Measurements from ENCODE around the gene TNFRSF1B. TPM values are rescaled to one million over a fixed set of nuclear protein-coding genes. Genes with fewer than 3 reads are reported as not detected.
A peak's percentile ranks its signal among the peaks of the same experiment; 100 is the strongest.

TNFRSF1B gene
- total RNA-seq, 1 donor from 2014 or later, result 9.9 TPM

DNA sequence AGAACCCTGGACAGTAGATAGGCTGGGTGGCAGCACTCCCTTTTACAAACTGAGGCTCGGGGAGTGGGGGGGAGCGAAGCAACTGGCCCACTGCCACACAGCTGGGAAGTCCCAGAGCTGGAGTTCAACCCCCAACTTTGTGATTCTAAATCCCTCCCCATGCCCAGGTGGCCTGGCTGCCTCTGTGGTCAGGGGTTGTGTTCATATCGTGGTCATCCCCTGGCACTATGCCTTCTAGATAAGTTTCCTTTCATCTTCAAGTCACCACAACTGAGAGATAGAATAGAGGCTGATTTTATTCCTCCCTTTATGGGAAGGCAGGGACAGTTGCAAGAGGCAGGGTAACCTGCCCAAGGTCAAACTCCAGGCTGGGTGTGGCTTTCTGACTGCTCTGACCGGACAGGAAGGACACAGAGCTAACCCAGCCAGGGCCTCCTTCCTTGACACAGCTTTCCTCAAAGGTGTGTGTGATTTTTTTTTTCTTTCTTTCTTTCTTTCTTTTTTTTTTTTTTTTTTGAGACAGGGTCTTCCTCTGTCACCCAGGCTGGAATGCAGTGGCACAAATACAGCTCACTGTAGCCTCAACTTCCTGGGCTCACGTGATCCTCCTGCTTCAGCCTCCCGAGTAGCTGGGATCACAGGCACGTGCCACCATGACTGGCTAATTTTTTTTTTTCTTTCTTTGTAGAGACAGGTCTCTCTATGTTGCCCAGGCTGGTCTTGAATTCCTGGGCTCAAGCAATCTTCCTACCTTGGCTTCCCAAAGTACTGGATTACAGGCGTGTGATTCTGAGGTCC is 18.4 kb upstream of the TNFRSF1B start:
- peaks cover 36 to 56% (median 41%) of the 10 kb centered on the region in 3 donors for H3K4me1 ChIP-seq (ENCODE audit: control insufficient read depth in 3 of 3, insufficient read depth in 3 of 3, low read length in 3 of 3)
- H3K9ac ChIP-seq (ENCODE audit: low read depth in 1 of 3, low read length in 3 of 3), result no peak overlapping the region
- H3K9me3 ChIP-seq (ENCODE audit: control insufficient read depth in 3 of 3, low read length in 3 of 3), result no peaks in the 10 kb centered on the region
- H3K27ac ChIP-seq (ENCODE audit: low read depth, low read length), result peak overlapping the region; percentile 86
- H3K27me3 ChIP-seq (ENCODE audit: control insufficient read depth in 3 of 3, insufficient read depth in 3 of 3, low read length in 3 of 3), result no peaks in the 10 kb centered on the region
- no peak overlapping the region for H3K4me3 ChIP-seq (ENCODE audit: low read length in 3 of 3)
- no peaks in the 10 kb centered on the region for H3K36me3 ChIP-seq (ENCODE audit: control insufficient read depth in 3 of 3, insufficient read depth in 3 of 3, low read length in 3 of 3)

DNA sequence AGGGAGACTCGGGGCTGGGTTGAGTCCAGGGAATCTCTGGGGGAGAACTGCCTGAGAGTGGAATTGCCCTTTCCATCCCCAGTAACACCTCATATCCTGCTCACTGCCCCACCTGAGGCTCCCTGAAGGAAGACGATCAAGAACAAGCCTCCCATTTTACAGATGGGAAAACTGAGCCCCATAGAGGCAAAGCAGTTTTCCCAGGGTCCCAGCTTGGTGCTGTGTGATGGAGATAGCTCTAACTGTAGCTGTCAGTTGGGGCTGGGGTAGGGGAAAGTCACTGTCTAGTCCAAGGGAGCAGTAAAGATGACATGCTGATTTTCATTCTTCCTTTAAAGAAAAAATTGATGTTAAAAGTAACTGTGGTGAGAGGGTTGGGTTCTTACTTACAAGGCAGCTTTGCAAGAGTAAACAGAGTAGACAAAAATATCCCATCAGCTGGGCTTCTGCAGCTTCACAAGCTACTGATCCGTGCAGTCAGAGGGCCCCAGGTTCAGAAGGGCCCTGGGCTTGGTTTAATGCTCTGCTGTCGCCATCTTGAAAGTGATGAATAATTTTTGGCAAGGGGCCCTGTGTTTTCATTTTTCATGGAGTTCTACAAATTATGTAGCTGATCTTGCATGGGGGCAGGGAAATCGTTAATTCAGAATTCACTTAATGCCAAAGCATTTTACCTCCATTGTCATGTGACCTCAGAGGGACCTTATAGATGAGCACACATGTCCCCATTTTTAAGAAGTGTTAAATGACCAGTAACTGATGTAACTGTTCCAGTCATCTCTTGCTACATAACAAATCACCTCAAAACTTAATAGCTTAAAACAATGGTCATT is 17.6 kb upstream of the TNFRSF1B start:
- H3K4me3 ChIP-seq (ENCODE audit: low read length in 3 of 3), result no peak overlapping the region
- peak overlapping the region; percentile 86 for H3K27ac ChIP-seq (ENCODE audit: low read depth, low read length)
- no peaks in the 10 kb centered on the region for H3K36me3 ChIP-seq (ENCODE audit: control insufficient read depth in 3 of 3, insufficient read depth in 3 of 3, low read length in 3 of 3)
- no peak overlapping the region for H3K9ac ChIP-seq (ENCODE audit: low read depth in 1 of 3, low read length in 3 of 3)
- no peaks in the 10 kb centered on the region for H3K9me3 ChIP-seq (ENCODE audit: control insufficient read depth in 3 of 3, low read length in 3 of 3)
- H3K4me1 ChIP-seq (ENCODE audit: control insufficient read depth in 3 of 3, insufficient read depth in 3 of 3, low read length in 3 of 3), result peaks cover 31 to 51% (median 35%) of the 10 kb centered on the region in 3 donors
- no peaks in the 10 kb centered on the region for H3K27me3 ChIP-seq (ENCODE audit: control insufficient read depth in 3 of 3, insufficient read depth in 3 of 3, low read length in 3 of 3)

DNA sequence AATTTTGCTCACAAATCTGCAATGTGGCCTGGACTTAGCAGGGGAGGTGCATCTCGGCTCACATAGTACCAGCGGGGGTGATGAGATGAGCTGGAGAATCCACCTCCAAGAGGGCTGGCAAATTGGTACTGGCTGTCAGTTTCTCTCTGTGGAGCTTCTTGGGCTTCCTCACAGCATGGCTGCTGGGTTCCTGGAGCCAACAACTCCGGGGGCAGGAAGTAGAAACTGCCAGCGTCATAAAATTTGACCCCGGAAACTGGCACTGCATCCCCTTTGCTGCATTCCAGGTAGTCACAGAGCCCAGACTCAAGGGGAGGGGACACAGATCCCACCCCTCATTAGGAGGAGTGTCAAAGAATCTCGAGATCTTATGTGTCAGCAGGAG is 17.0 kb upstream of the TNFRSF1B start:
- H3K4me1 ChIP-seq (ENCODE audit: control insufficient read depth in 3 of 3, insufficient read depth in 3 of 3, low read length in 3 of 3), result peaks cover 31 to 48% (median 34%) of the 10 kb centered on the region in 3 donors
- H3K27ac ChIP-seq (ENCODE audit: low read depth, low read length), result peak overlapping the region; percentile 20

DNA sequence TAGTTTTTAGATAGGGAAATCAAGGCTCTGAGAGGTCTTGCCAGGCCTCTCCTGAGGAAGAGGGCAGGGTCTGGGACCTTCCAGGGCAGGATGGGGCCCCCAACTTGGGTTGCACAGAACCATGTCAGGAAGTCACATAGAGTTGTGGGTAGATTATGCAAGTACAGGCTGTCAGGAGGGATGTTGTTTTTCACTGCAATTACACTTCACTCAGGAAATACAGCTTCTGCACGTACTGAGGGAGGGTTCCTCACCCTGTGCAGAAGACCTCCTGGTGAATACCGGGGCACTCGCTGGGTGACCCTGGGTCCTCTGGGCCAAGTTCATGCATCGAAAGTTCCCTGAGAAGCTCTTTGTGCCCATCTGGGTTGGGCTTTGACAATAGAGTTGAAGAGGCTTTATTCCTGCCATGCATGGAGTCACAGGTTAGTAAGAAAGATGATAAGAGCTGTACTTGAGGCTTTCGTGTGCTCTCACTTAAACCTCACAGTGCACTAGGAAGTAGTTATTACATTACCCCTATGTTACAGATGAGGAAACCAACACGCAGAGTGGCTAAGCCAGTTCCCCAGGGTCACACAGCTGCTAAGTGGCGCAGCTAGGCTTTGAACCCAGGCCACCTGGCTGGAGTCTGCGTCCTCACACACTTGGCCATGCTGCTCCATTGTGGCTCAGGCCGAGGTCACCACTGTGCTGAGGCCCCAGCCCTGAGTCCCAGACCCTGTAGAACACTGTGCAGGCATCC is 16.2 kb upstream of the TNFRSF1B start:
- no peaks in the 10 kb centered on the region for H3K36me3 ChIP-seq (ENCODE audit: control insufficient read depth in 3 of 3, insufficient read depth in 3 of 3, low read length in 3 of 3)
- no peak overlapping the region for H3K4me3 ChIP-seq (ENCODE audit: low read length in 3 of 3)
- no peak overlapping the region for H3K9ac ChIP-seq (ENCODE audit: low read depth in 1 of 3, low read length in 3 of 3)
- H3K27ac ChIP-seq (ENCODE audit: low read depth, low read length), result peak overlapping the region; percentile 22
- H3K9me3 ChIP-seq (ENCODE audit: control insufficient read depth in 3 of 3, low read length in 3 of 3), result no peaks in the 10 kb centered on the region
- H3K27me3 ChIP-seq (ENCODE audit: control insufficient read depth in 3 of 3, insufficient read depth in 3 of 3, low read length in 3 of 3), result no peaks in the 10 kb centered on the region
- peaks cover 31 to 46% (median 34%) of the 10 kb centered on the region in 3 donors for H3K4me1 ChIP-seq (ENCODE audit: control insufficient read depth in 3 of 3, insufficient read depth in 3 of 3, low read length in 3 of 3)

More for the DNA sequence above, 17.0 kb upstream of the TNFRSF1B start:
- Histone ChIP-seq H3K36me3 (ENCODE audit: control insufficient read depth in 3 of 3, insufficient read depth in 3 of 3, low read length in 3 of 3) (no peaks in the 10 kb centered on the region), H3K4me3 (ENCODE audit: low read length in 3 of 3) (no peak overlapping the region), H3K9me3 (ENCODE audit: control insufficient read depth in 3 of 3, low read length in 3 of 3) (no peaks in the 10 kb centered on the region), H3K9ac (ENCODE audit: low read depth in 1 of 3, low read length in 3 of 3) (no peak overlapping the region), H3K27me3 (ENCODE audit: control insufficient read depth in 3 of 3, insufficient read depth in 3 of 3, low read length in 3 of 3) (no peaks in the 10 kb centered on the region)

DNA sequence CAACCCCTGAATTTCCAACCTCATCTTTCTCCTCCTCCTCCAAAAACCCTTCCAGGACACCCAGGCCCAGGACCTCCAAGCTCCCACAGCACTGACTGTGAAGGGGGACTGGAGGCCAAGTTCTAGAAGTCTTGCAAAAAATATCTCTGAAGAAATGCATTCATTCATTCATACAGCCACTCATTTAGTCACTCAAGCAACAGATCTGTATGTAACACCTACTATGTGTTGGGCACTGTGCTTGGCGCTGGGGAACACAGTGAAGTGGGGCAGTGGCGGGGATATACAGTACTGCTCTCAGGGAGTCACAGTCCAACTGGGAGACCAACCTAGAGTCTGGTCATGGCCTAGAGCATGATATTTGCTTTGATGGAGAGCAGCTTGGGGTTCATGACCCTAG is 15.3 kb upstream of the TNFRSF1B start:
- peak overlapping the region; percentile 22 for H3K27ac ChIP-seq (ENCODE audit: low read depth, low read length)
- no peak overlapping the region for H3K9ac ChIP-seq (ENCODE audit: low read depth in 1 of 3, low read length in 3 of 3)
- no peaks in the 10 kb centered on the region for H3K27me3 ChIP-seq (ENCODE audit: control insufficient read depth in 3 of 3, insufficient read depth in 3 of 3, low read length in 3 of 3)
- H3K9me3 ChIP-seq (ENCODE audit: control insufficient read depth in 3 of 3, low read length in 3 of 3), result no peaks in the 10 kb centered on the region
- H3K36me3 ChIP-seq (ENCODE audit: control insufficient read depth in 3 of 3, insufficient read depth in 3 of 3, low read length in 3 of 3), result no peaks in the 10 kb centered on the region
- H3K4me1 ChIP-seq (ENCODE audit: control insufficient read depth in 3 of 3, insufficient read depth in 3 of 3, low read length in 3 of 3), result peaks cover 26 to 39% (median 28%) of the 10 kb centered on the region in 3 donors
- H3K4me3 ChIP-seq (ENCODE audit: low read length in 3 of 3), result no peak overlapping the region

DNA sequence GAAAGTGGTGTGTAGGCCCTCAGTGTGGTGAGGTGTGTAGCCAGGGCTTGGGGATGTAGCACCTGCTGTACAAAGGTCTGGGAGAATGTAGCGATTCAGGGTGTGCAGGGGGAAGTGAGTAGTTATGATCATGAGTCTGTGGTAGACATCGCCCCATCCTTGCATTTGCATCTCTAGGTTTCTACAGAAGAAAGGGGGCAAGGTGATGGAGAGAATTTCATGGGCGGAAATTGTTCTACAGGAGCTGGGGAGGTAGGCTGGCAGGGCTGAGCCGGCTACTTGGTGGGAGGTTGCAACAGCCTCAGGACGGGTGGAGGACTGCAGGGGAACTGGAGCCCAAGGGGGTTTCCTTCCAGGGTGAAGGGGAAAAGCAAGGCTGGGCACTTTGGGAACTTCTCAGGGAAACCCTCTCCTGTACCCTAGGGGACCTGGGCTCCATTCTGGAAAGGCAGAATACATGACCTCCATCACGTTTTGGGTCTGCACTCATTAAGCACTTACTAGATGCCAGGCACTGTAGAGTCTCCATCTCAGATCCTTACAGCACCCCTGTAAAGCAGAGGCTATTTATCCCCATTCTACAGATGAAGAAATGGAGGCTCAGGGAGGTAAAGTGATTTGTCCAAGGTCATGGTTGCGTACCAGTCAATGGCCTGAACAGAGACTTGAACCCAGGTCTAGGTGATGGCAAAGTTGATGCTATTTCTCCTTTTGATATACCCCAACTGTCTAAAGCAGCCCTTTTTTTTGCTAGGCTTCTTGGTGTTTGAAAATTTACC is 14.5 kb upstream of the TNFRSF1B start:
- Histone ChIP-seq H3K27ac (ENCODE audit: low read depth, low read length) (peak overlapping the region; percentile 72), H3K9me3 (ENCODE audit: control insufficient read depth in 3 of 3, low read length in 3 of 3) (no peaks in the 10 kb centered on the region), H3K4me3 (ENCODE audit: low read length in 3 of 3) (no peak overlapping the region), H3K36me3 (ENCODE audit: control insufficient read depth in 3 of 3, insufficient read depth in 3 of 3, low read length in 3 of 3) (no peaks in the 10 kb centered on the region), H3K4me1 (ENCODE audit: control insufficient read depth in 3 of 3, insufficient read depth in 3 of 3, low read length in 3 of 3) (peaks cover 22 to 33% (median 25%) of the 10 kb centered on the region in 3 donors), H3K27me3 (ENCODE audit: control insufficient read depth in 3 of 3, insufficient read depth in 3 of 3, low read length in 3 of 3) (no peaks in the 10 kb centered on the region), H3K9ac (ENCODE audit: low read depth in 1 of 3, low read length in 3 of 3) (no peak overlapping the region)

DNA sequence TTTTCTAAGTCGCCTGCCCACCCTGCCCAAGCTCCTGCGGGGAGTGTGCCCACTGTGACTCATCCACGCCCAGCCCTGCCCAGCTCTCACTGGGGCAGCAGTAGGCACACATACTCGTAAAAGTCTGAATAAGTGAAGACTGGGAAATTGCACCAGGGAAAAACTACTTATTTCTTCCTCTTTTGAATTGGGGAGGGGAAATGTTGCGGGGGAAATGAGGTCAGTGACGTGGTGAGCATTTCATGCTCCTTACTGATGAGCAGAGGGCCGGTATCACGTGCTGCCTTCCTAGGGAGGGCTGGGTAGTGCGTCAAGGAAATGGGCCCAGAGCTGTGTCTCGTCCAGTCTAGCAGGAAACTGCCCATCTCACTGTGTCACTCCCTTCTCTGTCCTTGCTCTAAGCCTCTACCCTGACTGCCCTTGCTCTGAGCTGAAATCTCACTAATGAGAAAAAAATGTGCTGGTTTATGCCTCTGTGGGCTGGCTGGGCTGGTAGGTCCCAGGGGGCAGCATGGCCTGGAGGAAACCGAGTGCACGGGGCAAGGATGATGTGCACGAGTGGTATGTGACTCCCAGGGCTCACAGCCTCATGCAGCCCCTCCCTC is 13.5 kb upstream of the TNFRSF1B start:
- H3K9me3 ChIP-seq (ENCODE audit: control insufficient read depth in 3 of 3, low read length in 3 of 3), result no peaks in the 10 kb centered on the region
- H3K27me3 ChIP-seq (ENCODE audit: control insufficient read depth in 3 of 3, insufficient read depth in 3 of 3, low read length in 3 of 3), result no peaks in the 10 kb centered on the region
- peaks cover 14 to 29% (median 19%) of the 10 kb centered on the region in 3 donors for H3K4me1 ChIP-seq (ENCODE audit: control insufficient read depth in 3 of 3, insufficient read depth in 3 of 3, low read length in 3 of 3)
- no peak overlapping the region for H3K4me3 ChIP-seq (ENCODE audit: low read length in 3 of 3)
- peak overlapping the region; percentile 72 for H3K27ac ChIP-seq (ENCODE audit: low read depth, low read length)
- no peak overlapping the region for H3K9ac ChIP-seq (ENCODE audit: low read depth in 1 of 3, low read length in 3 of 3)
- no peaks in the 10 kb centered on the region for H3K36me3 ChIP-seq (ENCODE audit: control insufficient read depth in 3 of 3, insufficient read depth in 3 of 3, low read length in 3 of 3)

DNA sequence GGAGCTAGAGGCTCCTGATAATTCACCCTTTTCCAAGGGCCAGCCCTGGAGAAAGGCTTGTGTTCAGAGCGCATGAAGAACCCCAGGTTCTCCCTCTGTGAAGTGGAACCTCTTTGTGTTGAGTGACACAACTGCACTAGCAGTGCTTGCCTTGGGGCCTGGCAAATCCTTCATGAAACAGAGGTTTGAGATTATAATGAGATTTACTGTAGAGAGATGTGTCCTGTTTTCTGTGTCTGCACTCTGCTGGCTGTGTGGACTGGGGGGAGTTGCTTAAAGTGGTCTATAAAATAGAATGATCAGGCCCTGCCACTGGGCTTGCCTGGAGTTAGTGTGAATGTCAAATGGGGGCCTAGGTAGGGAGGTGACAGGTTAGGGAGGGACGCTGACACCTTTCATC is 11.5 kb upstream of the TNFRSF1B start:
- H3K9me3 ChIP-seq (ENCODE audit: control insufficient read depth in 3 of 3, low read length in 3 of 3), result no peaks in the 10 kb centered on the region
- no peak overlapping the region for H3K27ac ChIP-seq (ENCODE audit: low read depth, low read length)
- H3K27me3 ChIP-seq (ENCODE audit: control insufficient read depth in 3 of 3, insufficient read depth in 3 of 3, low read length in 3 of 3), result no peaks in the 10 kb centered on the region
- peaks cover 13 to 29% (median 14%) of the 10 kb centered on the region in 3 donors for H3K4me1 ChIP-seq (ENCODE audit: control insufficient read depth in 3 of 3, insufficient read depth in 3 of 3, low read length in 3 of 3)
- no peak overlapping the region for H3K4me3 ChIP-seq (ENCODE audit: low read length in 3 of 3)
- H3K9ac ChIP-seq (ENCODE audit: low read depth in 1 of 3, low read length in 3 of 3), result no peak overlapping the region
- no peaks in the 10 kb centered on the region for H3K36me3 ChIP-seq (ENCODE audit: control insufficient read depth in 3 of 3, insufficient read depth in 3 of 3, low read length in 3 of 3)
